Fibroblast of lung (primary cell): ENCODE data around the gene UBAP1. TPM values are rescaled to one million over a fixed set of nuclear protein-coding genes. Genes with fewer than 3 reads are reported as not detected.

Experiments used
- DNase-seq, 2 donors: peaks; one replicate each; pipeline versions ENCODE4 v3.0.0 to v3.0.0-alpha.2; 2010; ENCODE audit warnings: low read depth in 2 of 2
- H2AFZ ChIP-seq: 2 replicates; pipeline ENCODE4 v1.5.1; 2012; ENCODE audit warnings: low read length, control low read depth, inconsistent platforms
- H3K27ac ChIP-seq: 2 replicates; pipeline ENCODE4 v1.5.1; 2011; ENCODE audit warnings: low read length, control low read depth; ENCODE audit not compliant: insufficient read depth
- H3K27me3 ChIP-seq: 2 replicates; pipeline ENCODE4 v1.5.1; 2011; ENCODE audit warnings: mild to moderate bottlenecking, low read length; ENCODE audit not compliant: control insufficient read depth, insufficient read depth
- H3K36me3 ChIP-seq: 2 replicates; pipeline ENCODE4 v1.5.1; 2011; ENCODE audit warnings: low read length; ENCODE audit not compliant: control insufficient read depth, insufficient read depth
- H3K4me1 ChIP-seq: 2 replicates; pipeline ENCODE4 v1.5.1; 2011; ENCODE audit warnings: low read length; ENCODE audit not compliant: control insufficient read depth, insufficient read depth; ENCODE audit errors: extremely low read depth
- H3K4me2 ChIP-seq: 2 replicates; pipeline ENCODE4 v1.5.1; 2011; ENCODE audit warnings: low read length, control low read depth; ENCODE audit not compliant: insufficient read depth; ENCODE audit errors: extremely low read depth
- H3K4me3 ChIP-seq, 4 experiments: fragments of 200-600 bp in 1 of 4; sonication (generic) in 1 of 4; replicated peaks in 1 of 4; 2 replicates each; pipeline ENCODE4 v1.5.1; 2011 to 2016; ENCODE audit warnings: low read length in 4 of 4, low read depth in 3 of 4, mild to moderate bottlenecking in 3 of 4, control low read depth in 2 of 4, inconsistent platforms in 1 of 4, mixed read lengths in 1 of 4; ENCODE audit not compliant: insufficient read depth in 1 of 4; ENCODE audit errors: control extremely low read depth in 1 of 4
- H3K79me2 ChIP-seq: 2 replicates; pipeline ENCODE4 v1.5.1; 2012; ENCODE audit warnings: mild to moderate bottlenecking, low read length, inconsistent platforms; ENCODE audit not compliant: control insufficient read depth, insufficient read depth
- H3K9ac ChIP-seq: 2 replicates; pipeline ENCODE4 v1.5.1; 2011; ENCODE audit warnings: mild to moderate bottlenecking, low read length, control low read depth; ENCODE audit not compliant: insufficient read depth
- H3K9me3 ChIP-seq: 2 replicates; pipeline ENCODE4 v1.5.1; 2012; ENCODE audit warnings: low read depth, low read length; ENCODE audit not compliant: control insufficient read depth, insufficient read depth
- H4K20me1 ChIP-seq: 2 replicates; pipeline ENCODE4 v1.5.1; 2011; ENCODE audit warnings: low read length; ENCODE audit not compliant: control insufficient read depth, insufficient read depth; ENCODE audit errors: extremely low read depth
- EZH2 ChIP-seq: IDR thresholded peaks from 2 replicates; pipeline ENCODE4 v1.5.1; 2012; ENCODE audit warnings: low read length, control low read depth, mild to moderate bottlenecking; ENCODE audit errors: missing control alignments
- polyA plus RNA-seq, 2 donors: library from polyadenylated mRNA; depleted of rRNA in 1 of 2; stranded (reverse) in 1 of 2; unstranded in 1 of 2; fragments of >200 nt; gene quantifications; 2 replicates each; pipeline ENCODE4 v1.2.1, GENCODE V29; 2011 to 2012; ENCODE audit warnings: missing spikeins in 1 of 2
- total RNA-seq: library from RNA; depleted of rRNA; stranded (reverse); fragments of >200 nt; gene quantifications from 2 replicates; pipeline ENCODE4 v1.2.1, GENCODE V29; 2014
- TF ChIP-seq, protein P1 (sequence below), 2 donors: IDR thresholded peaks in 1 of 2; conservative IDR thresholded peaks in 1 of 2; 1 replicate in 1 of 2; 2 replicates in 1 of 2; pipeline ENCODE4 v1.5.1; 2011 to 2012; ENCODE audit warnings: low read length in 2 of 2, control low read depth in 1 of 2, inconsistent platforms in 1 of 2, low read depth in 1 of 2, mild to moderate bottlenecking in 1 of 2

UBAP1 gene
- total and polyA plus RNA-seq, 2 donors (not counting 1 experiment from before 2014, with no cell fraction given) = 41.6 to 58.1 TPM

DNA sequence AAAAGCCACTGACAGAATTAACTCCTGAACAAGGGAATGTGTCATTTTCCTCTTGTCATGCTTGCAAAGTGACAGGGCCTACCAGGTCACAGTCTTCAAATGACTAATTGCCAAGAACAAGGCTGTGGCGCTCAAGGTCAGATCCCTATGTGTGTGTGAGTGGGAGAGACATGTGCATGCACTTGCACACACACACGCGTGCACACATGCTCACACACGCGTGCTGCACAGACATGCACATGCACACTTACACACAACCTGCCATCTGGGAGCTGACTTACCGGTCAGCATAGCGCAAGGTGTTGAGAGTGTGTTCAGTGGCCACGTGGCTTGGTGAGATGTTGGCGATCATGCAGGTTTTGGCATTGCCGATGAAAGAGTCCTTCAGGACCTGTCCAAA is 80.5 kb downstream of the UBAP1 start:
- Histone ChIP-seq H3K79me2 (no peaks in the 10 kb centered on the region), H3K9me3 (no peaks in the 10 kb centered on the region), H2AFZ (no peak overlapping the region), H3K9ac (no peak overlapping the region), H4K20me1 (no peaks in the 10 kb centered on the region), H3K27ac (no peak overlapping the region), H3K4me1 (peaks cover 10% of the 10 kb centered on the region), H3K36me3 (peaks cover 3% of the 10 kb centered on the region), H3K27me3 (no peaks in the 10 kb centered on the region), H3K4me3 (no peak overlapping the region), H3K4me2 (no peak overlapping the region)
- DNase-seq = no peak
- TF ChIP-seq EZH2 = no peak
- TF ChIP-seq, protein P1, sequence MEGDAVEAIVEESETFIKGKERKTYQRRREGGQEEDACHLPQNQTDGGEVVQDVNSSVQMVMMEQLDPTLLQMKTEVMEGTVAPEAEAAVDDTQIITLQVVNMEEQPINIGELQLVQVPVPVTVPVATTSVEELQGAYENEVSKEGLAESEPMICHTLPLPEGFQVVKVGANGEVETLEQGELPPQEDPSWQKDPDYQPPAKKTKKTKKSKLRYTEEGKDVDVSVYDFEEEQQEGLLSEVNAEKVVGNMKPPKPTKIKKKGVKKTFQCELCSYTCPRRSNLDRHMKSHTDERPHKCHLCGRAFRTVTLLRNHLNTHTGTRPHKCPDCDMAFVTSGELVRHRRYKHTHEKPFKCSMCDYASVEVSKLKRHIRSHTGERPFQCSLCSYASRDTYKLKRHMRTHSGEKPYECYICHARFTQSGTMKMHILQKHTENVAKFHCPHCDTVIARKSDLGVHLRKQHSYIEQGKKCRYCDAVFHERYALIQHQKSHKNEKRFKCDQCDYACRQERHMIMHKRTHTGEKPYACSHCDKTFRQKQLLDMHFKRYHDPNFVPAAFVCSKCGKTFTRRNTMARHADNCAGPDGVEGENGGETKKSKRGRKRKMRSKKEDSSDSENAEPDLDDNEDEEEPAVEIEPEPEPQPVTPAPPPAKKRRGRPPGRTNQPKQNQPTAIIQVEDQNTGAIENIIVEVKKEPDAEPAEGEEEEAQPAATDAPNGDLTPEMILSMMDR (conservative IDR thresholded peaks at IDR 0.05 in 1 of 2, IDR thresholded peaks at IDR 0.05 in 1 of 2; ENCODE audit: low read depth in 1 of 2, low read length in 2 of 2) = no peak

DNA sequence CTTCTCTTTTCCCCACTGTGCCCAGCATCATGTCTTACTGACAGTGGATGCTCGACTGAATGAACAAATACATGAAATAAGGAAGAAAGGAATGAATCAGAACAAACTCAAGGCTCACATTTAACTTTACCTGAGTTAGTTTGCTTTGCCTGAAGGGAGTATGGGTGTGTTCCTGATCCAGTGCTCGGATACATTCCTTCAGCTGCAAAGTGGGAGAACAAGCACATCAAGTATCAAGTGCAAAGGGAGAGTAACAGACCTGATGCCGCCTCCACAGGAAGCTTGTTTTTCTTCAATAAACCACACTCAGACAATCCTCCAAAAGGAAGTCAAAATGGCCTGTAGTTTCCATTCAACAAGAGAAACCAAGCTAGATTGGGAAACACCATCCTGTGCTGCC is 84.1 kb downstream of the UBAP1 start:
- H3K4me2 ChIP-seq = no peak overlapping the region
- no peaks in the 10 kb centered on the region for H3K9me3 ChIP-seq
- TF ChIP-seq, protein P1 (conservative IDR thresholded peaks at IDR 0.05 in 1 of 2, IDR thresholded peaks at IDR 0.05 in 1 of 2; ENCODE audit: low read depth in 1 of 2, low read length in 2 of 2) = no peak
- TF ChIP-seq EZH2 = no peak
- no peak overlapping the region for H3K9ac ChIP-seq
- H4K20me1 ChIP-seq = no peaks in the 10 kb centered on the region
- no peak overlapping the region for H2AFZ ChIP-seq
- H3K4me1 ChIP-seq = no peaks in the 10 kb centered on the region
- H3K79me2 ChIP-seq = no peaks in the 10 kb centered on the region
- DNase-seq = no peak
- no peak overlapping the region for H3K4me3 ChIP-seq
- no peaks in the 10 kb centered on the region for H3K27me3 ChIP-seq
- H3K27ac ChIP-seq = no peak overlapping the region
- H3K36me3 ChIP-seq = peaks cover 3% of the 10 kb centered on the region

DNA sequence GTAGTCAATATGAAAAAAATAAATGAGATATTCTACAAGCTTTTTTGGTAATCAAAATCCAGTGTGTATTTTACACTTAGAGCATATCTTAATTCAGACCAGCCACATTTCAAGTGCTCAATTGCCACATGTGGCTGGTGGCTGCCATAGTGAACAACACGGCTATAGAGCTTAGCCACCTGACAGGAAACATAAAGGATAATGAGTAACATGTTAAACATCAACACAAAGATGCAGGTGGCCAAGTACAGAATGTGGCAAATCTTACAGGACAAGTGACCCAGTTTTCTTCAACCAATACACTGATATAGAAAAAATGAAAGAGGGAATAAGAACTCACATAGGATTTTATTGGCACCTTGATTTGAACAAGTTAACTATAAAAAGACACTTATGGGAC is 88.8 kb downstream of the UBAP1 start:
- Histone ChIP-seq H3K9me3 (no peaks in the 10 kb centered on the region), H3K4me2 (no peak overlapping the region), H3K9ac (no peak overlapping the region), H3K79me2 (no peaks in the 10 kb centered on the region), H3K4me3 (no peak overlapping the region), H3K27ac (no peak overlapping the region), H3K27me3 (no peaks in the 10 kb centered on the region), H2AFZ (no peak overlapping the region), H3K36me3 (no peaks in the 10 kb centered on the region), H4K20me1 (no peaks in the 10 kb centered on the region), H3K4me1 (no peaks in the 10 kb centered on the region)
- TF ChIP-seq, protein P1 (conservative IDR thresholded peaks at IDR 0.05 in 1 of 2, IDR thresholded peaks at IDR 0.05 in 1 of 2; ENCODE audit: low read depth in 1 of 2, low read length in 2 of 2) = no peak
- TF ChIP-seq EZH2 = no peak
- DNase-seq = no peak
